WERI-Rb-1 (cell line): Measurements from ENCODE around the gene MRGPRD.

Experiments
- DNase-seq: peaks from one replicate; pipeline ENCODE4 v3.0.0-alpha.2; 2020
- H3K27ac ChIP-seq: fragments of 250-450 bp; sonication (Bioruptor Pico); 2 replicates; pipeline ENCODE4 v1.5.1; 2020; ENCODE audit warnings: mild to moderate bottlenecking, moderate library complexity
- H3K27me3 ChIP-seq: fragments of 250-450 bp; sonication (Bioruptor Pico); 2 replicates; pipeline ENCODE4 v1.5.1; 2021; ENCODE audit warnings: mild to moderate bottlenecking, low read depth, moderate library complexity; ENCODE audit not compliant: insufficient read depth, severe bottlenecking
- H3K36me3 ChIP-seq: fragments of 250-450 bp; sonication (Bioruptor Pico); 2 replicates; pipeline ENCODE4 v1.5.1; 2020; ENCODE audit warnings: mild to moderate bottlenecking, moderate library complexity
- H3K4me3 ChIP-seq: 2 replicates; pipeline ENCODE4 v1.5.1; 2011; ENCODE audit warnings: low read depth, mild to moderate bottlenecking, control low read depth, low read length
- H3K9me3 ChIP-seq: fragments of 250-450 bp; sonication (Bioruptor Pico); 2 replicates; pipeline ENCODE4 v1.5.1; 2021; ENCODE audit warnings: mild to moderate bottlenecking, moderate library complexity; ENCODE audit not compliant: severe bottlenecking
- CTCF ChIP-seq: IDR thresholded peaks from 2 replicates; pipeline ENCODE4 v1.5.1; 2011; ENCODE audit warnings: low read depth, mild to moderate bottlenecking, control low read depth, inconsistent platforms, low read length

The MRGPRD gene

GRCh38 chr11:68970921-68971636 is 9.7 kb downstream of the MRGPRD start:
- no peak for TF ChIP-seq CTCF
- Histone ChIP-seq H3K4me3 (no peak overlapping the region), H3K27ac (no peak overlapping the region), H3K36me3 (no peaks in the 10 kb centered on the region), H3K9me3 (peaks cover 3% of the 10 kb centered on the region), H3K27me3 (no peaks in the 10 kb centered on the region)
- DNase-seq = no peak

GRCh38 chr11:68969386-68969785 is 11.4 kb downstream of the MRGPRD start:
- H3K9me3 ChIP-seq = no peaks in the 10 kb centered on the region
- no peaks in the 10 kb centered on the region for H3K27me3 ChIP-seq
- TF ChIP-seq CTCF = no peak
- peak; percentile 40 for DNase-seq
- H3K27ac ChIP-seq = no peak overlapping the region
- H3K4me3 ChIP-seq = no peak overlapping the region
- H3K36me3 ChIP-seq = no peaks in the 10 kb centered on the region

DNA sequence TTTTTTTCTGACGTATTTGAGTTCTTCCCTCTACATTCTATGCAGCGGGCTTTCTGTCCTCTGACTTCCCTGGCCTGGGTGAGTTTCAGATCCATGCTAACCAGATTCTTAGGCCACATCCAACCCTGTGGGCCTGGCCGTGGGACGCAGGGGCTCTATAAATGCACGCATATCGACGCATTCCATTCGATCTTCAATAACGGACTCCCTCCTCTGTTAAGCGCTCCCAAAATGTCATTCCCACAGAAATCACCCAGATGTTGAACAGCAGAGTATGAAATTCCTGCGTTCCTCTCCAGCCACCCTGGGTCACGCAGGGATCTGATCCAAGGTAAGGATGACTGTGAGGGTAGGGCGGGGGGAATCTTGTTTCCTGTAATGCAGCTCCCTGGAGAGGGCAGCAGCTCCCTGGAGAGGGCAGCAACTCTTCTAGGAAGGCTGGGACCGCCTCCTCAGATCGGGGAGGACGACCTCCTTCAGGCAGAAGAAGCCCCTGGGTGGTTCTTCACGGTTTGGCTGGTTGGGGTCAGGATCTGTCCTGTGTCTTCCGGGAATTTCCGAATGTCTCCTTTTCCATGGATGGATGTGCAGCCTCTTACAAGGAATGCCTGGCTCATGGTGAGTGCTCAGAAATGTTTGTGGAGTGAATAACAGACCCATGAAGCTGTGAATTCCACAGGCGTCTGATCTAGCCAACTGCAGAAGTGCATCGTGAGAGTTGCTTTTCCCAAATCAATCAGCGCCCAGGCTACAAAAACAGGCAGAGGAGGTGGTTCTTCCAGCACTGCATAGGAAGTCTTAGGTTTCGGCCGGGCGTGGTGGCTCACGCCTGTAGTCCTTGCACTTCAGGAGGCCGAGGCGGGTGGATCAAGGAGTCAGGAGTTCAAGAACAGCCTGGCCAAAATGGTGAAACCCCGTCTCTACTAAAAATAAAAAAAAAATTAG is 12.2 kb downstream of the MRGPRD start:
- Histone ChIP-seq H3K9me3 (no peaks in the 10 kb centered on the region), H3K36me3 (no peaks in the 10 kb centered on the region), H3K27me3 (no peaks in the 10 kb centered on the region), H3K27ac (no peak overlapping the region), H3K4me3 (no peak overlapping the region)
- TF ChIP-seq CTCF = peak; percentile 25; the same call in 1 of the 2 replicates
- no peak for DNase-seq

- no peaks in the 10 kb centered on the region for H3K9me3 ChIP-seq
- DNase-seq = no peak
- no peak overlapping the region for H3K27ac ChIP-seq
- no peak overlapping the region for H3K4me3 ChIP-seq
- no peaks in the 10 kb centered on the region for H3K36me3 ChIP-seq
- TF ChIP-seq CTCF = no peak
- H3K27me3 ChIP-seq = no peaks in the 10 kb centered on the region
Observed at GRCh38 chr11:68966894-68967780, 13.6 kb downstream of the MRGPRD start.

- no peak overlapping the region for H3K4me3 ChIP-seq
- DNase-seq = peak; percentile 35
- H3K27ac ChIP-seq = no peak overlapping the region
- H3K36me3 ChIP-seq = no peaks in the 10 kb centered on the region
- H3K27me3 ChIP-seq = no peaks in the 10 kb centered on the region
- H3K9me3 ChIP-seq = no peaks in the 10 kb centered on the region
- no peak for TF ChIP-seq CTCF
Observed at GRCh38 chr11:68965901-68966853, 14.6 kb downstream of the MRGPRD start.
